KMS-11 (cell line): ENCODE measurements around the gene ARVCF.

Experiments
- H2AFZ ChIP-seq: fragments of 200-600 bp; sonication (generic); 2 replicates; pipeline ENCODE4 v1.6.1; 2016; ENCODE audit warnings: antibody characterized with exemption, mixed run types, low read depth
- H3K27ac ChIP-seq: fragments of 200-600 bp; sonication (generic); 2 replicates; pipeline ENCODE4 v1.6.1; 2016; ENCODE audit warnings: mild to moderate bottlenecking, mixed run types
- H3K27me3 ChIP-seq: fragments of 200-600 bp; sonication (generic); 2 replicates; pipeline ENCODE4 v1.6.1; 2017; ENCODE audit warnings: mild to moderate bottlenecking, low read depth, mixed run types, moderate library complexity; ENCODE audit not compliant: insufficient read depth
- H3K36me3 ChIP-seq: fragments of 200-600 bp; sonication (generic); 2 replicates; pipeline ENCODE4 v1.6.1; 2017; ENCODE audit warnings: mild to moderate bottlenecking, mixed run types; ENCODE audit not compliant: insufficient read depth
- H3K4me1 ChIP-seq: fragments of 200-600 bp; sonication (generic); 2 replicates; pipeline ENCODE4 v1.6.1; 2016; ENCODE audit warnings: mild to moderate bottlenecking, low read depth, mixed run types; ENCODE audit not compliant: poor library complexity, severe bottlenecking
- H3K4me2 ChIP-seq: fragments of 200-600 bp; sonication (generic); 2 replicates; pipeline ENCODE4 v1.7.0; 2016; ENCODE audit warnings: mild to moderate bottlenecking, mixed run types
- H3K4me3 ChIP-seq: fragments of 200-600 bp; sonication (generic); IDR thresholded peaks from 2 replicates; pipeline ENCODE4 v1.6.1; 2017; ENCODE audit warnings: low read depth, low read length, mixed read lengths; ENCODE audit not compliant: insufficient read depth
- H3K79me2 ChIP-seq: fragments of 200-600 bp; sonication (generic); 2 replicates; pipeline ENCODE4 v1.6.1; 2016; ENCODE audit warnings: low read depth, mixed run types; ENCODE audit not compliant: insufficient read depth
- H3K9ac ChIP-seq: fragments of 200-600 bp; sonication (generic); 2 replicates; pipeline ENCODE4 v1.6.1; 2016; ENCODE audit warnings: mild to moderate bottlenecking, mixed run types
- H4K20me1 ChIP-seq: fragments of 200-600 bp; sonication (generic); 2 replicates; pipeline ENCODE4 v1.6.1; 2016; ENCODE audit warnings: mild to moderate bottlenecking, mixed run types; ENCODE audit not compliant: insufficient read depth
- TF ChIP-seq, protein P1 (sequence below): fragments of 200-600 bp; sonication (generic); conservative IDR thresholded peaks from 2 replicates; pipeline ENCODE4 v1.6.1; 2017; ENCODE audit warnings: low read depth, mild to moderate bottlenecking, antibody characterized with exemption, low read length, moderate library complexity, mixed read lengths

Gene ARVCF

DNA sequence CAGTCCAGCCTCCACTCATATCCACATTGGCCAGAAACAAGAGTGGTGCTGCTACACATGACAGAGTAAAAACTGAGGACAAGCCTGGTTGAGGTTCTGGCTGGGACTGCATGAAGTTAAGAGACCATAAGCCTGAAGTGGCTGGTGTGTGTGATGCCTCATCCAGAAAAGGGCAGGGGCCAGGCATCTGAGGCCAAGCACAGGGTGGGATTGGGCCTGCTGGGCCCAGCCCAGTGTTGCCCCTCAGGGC is 25.3 kb downstream of the ARVCF start:
- H3K27ac ChIP-seq = no peak overlapping the region
- no peaks in the 10 kb centered on the region for H3K36me3 ChIP-seq
- H2AFZ ChIP-seq = no peak overlapping the region
- no peak overlapping the region for H3K4me2 ChIP-seq
- no peak overlapping the region for H3K4me3 ChIP-seq
- H3K4me1 ChIP-seq = no peaks in the 10 kb centered on the region
- H3K9ac ChIP-seq = no peak overlapping the region
- no peaks in the 10 kb centered on the region for H3K79me2 ChIP-seq
- TF ChIP-seq, protein P1, sequence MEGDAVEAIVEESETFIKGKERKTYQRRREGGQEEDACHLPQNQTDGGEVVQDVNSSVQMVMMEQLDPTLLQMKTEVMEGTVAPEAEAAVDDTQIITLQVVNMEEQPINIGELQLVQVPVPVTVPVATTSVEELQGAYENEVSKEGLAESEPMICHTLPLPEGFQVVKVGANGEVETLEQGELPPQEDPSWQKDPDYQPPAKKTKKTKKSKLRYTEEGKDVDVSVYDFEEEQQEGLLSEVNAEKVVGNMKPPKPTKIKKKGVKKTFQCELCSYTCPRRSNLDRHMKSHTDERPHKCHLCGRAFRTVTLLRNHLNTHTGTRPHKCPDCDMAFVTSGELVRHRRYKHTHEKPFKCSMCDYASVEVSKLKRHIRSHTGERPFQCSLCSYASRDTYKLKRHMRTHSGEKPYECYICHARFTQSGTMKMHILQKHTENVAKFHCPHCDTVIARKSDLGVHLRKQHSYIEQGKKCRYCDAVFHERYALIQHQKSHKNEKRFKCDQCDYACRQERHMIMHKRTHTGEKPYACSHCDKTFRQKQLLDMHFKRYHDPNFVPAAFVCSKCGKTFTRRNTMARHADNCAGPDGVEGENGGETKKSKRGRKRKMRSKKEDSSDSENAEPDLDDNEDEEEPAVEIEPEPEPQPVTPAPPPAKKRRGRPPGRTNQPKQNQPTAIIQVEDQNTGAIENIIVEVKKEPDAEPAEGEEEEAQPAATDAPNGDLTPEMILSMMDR = no peak
- H4K20me1 ChIP-seq = no peaks in the 10 kb centered on the region
- H3K27me3 ChIP-seq = peaks cover 5% of the 10 kb centered on the region

DNA sequence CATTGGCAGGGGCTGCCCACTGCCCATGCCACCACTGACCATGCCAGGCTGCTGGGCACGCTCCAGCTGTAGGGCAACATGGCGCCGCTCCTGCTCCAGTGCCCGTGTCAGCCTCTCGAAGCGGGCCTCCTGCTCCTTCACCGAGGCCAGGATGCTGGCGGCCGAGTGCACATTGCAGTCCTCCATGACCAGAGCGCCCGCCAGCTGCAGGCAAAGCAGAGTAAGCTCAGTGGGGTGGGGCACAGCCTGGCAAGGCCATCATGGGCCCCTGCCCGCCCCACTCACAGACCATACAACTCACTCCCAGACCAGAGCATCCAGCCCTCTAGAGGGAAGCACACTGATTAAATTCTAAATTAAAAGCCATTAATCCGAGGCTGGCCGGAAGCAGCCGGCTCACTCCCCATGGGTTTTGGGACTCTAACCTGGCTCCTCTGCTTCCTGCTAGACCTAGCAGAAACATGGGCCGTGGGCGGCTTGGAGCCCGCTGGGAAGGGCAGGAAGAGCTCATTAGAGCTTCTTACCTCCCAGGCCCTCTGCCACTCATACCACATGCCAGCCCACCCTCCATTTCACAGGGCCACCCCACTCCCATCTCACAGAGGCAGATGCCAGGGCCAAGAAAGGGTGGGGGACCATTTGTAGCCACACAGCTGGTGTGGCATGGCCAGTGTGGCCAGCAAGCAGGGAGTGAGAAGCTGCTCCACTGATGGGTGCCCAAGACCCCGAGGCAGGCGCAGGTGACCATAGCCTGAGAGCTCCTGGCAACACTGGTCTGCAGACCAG is 25.8 kb downstream of the ARVCF start:
- Histone ChIP-seq H3K9ac (no peak overlapping the region), H3K27me3 (peaks cover 8% of the 10 kb centered on the region), H4K20me1 (no peaks in the 10 kb centered on the region), H3K4me3 (no peak overlapping the region), H3K4me1 (no peaks in the 10 kb centered on the region), H3K36me3 (no peaks in the 10 kb centered on the region), H3K4me2 (no peak overlapping the region), H3K79me2 (no peaks in the 10 kb centered on the region), H2AFZ (no peak overlapping the region), H3K27ac (no peak overlapping the region)
- TF ChIP-seq, protein P1 = no peak

DNA sequence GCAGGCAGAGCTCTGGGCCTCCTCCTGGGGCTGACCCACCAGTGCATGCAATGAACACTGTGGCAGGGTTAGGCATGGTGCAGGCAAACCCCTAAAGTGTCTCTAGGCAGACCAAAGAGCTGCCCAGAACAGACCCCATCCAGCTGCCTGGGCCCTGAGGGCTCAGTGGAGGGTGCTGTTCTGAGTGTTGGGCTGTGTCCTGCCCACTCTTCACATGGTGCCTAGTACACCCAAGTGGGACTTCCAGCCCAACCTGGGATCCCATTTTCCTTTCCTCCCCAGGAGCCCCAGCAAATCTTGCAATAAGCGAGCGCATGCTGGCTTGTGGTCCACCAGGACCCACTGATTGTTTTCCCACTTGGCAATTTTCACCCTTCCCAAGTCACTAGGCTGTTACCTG is 26.4 kb downstream of the ARVCF start:
- Histone ChIP-seq H3K9ac (no peak overlapping the region), H3K27me3 (peaks cover 8% of the 10 kb centered on the region), H3K27ac (no peak overlapping the region), H3K4me2 (no peak overlapping the region), H3K4me3 (no peak overlapping the region), H3K4me1 (no peaks in the 10 kb centered on the region), H3K79me2 (no peaks in the 10 kb centered on the region), H2AFZ (no peak overlapping the region), H4K20me1 (no peaks in the 10 kb centered on the region), H3K36me3 (no peaks in the 10 kb centered on the region)
- TF ChIP-seq, protein P1 = no peak

DNA sequence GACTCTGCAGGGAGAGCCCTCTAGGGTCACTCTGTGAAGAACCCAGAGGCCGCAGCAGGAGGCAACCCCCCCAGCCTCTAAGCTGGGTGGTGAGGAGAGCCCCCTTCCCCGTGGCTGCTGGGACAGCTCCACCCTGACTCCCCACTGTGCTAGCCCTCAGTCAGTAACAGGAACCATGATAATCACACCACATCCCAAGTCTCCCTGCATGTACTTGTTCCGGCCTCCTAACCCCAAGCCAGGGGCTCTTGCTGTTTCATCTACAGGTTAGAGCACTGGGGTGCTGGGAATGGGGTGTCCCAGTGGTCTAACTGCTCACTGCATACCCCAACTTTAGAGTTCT is 26.9 kb downstream of the ARVCF start:
- Histone ChIP-seq H3K27me3 (peaks cover 8% of the 10 kb centered on the region), H3K4me2 (no peak overlapping the region), H4K20me1 (no peaks in the 10 kb centered on the region), H3K79me2 (no peaks in the 10 kb centered on the region), H2AFZ (no peak overlapping the region), H3K4me1 (no peaks in the 10 kb centered on the region), H3K36me3 (no peaks in the 10 kb centered on the region), H3K27ac (no peak overlapping the region), H3K9ac (no peak overlapping the region), H3K4me3 (no peak overlapping the region)
- TF ChIP-seq, protein P1 = no peak
